ENCODE results near the gene B3GALT6.
"Not testable (repeated sequence)": the region's sequence is repeated elsewhere in the genome, so short reads cannot be mapped to it uniquely, and the experiment has no call there.

B3GALT6 gene

DNA sequence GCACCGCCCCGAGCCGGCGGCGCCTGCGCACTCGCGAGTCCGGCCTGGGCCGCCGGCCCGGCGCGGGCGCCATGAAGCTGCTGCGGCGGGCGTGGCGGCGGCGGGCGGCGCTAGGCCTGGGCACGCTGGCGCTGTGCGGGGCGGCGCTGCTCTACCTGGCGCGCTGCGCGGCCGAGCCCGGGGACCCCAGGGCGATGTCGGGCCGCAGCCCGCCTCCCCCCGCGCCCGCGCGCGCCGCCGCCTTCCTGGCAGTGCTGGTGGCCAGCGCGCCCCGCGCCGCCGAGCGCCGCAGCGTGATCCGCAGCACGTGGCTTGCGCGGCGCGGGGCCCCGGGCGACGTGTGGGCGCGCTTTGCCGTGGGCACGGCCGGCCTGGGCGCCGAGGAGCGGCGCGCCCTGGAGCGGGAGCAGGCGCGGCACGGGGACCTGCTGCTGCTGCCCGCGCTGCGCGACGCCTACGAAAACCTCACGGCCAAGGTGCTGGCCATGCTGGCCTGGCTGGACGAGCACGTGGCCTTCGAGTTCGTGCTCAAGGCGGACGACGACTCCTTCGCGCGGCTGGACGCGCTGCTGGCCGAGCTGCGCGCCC, at the start of gene B3GALT6:
B3GALT6 (plus strand) TSS at position 30 of the 588 bp plus-strand sequence; CDS start at position 72, 42 bp downstream.
- no peak for DNase-seq

DNA sequence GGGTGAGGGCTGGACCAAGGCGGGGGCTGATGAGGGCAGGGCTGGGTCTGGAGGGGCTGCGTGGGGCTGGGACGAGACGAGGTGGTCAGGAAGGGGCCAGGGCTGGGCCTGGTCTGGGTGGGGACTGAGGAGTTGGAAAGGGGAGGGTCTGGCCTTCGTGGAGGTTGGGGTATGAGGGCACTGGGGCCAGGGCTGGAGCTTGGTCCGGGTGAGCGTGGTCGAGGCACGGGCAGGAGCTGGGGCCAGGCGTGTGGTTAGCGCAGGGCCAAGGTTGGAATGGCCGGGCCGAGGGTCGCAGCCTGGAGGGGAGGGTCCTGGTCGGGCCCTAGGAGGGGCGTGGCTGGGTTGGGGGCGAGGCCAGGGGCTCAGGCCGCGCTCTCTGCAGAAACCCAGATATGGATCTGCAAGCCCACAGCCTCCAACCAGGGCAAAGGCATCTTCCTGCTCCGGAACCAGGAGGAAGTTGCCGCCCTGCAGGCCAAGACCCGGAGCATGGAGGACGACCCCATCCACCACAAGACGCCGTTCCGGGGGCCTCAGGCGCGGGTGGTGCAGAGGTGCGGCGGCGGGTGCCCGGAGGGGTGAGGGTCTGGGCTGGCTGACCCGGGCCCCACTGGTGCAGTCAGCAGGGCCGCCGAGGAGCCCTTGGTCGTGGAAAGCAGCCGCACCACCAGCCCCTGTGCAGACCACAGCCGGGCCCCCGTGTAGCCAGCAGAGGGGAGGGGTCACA, 49.4 kb upstream of the B3GALT6 start:
- DNase-seq = no peak

GRCh38 chr1:1183221-1183747, 48.8 kb upstream of the B3GALT6 start:
- DNase-seq = no peak

DNA sequence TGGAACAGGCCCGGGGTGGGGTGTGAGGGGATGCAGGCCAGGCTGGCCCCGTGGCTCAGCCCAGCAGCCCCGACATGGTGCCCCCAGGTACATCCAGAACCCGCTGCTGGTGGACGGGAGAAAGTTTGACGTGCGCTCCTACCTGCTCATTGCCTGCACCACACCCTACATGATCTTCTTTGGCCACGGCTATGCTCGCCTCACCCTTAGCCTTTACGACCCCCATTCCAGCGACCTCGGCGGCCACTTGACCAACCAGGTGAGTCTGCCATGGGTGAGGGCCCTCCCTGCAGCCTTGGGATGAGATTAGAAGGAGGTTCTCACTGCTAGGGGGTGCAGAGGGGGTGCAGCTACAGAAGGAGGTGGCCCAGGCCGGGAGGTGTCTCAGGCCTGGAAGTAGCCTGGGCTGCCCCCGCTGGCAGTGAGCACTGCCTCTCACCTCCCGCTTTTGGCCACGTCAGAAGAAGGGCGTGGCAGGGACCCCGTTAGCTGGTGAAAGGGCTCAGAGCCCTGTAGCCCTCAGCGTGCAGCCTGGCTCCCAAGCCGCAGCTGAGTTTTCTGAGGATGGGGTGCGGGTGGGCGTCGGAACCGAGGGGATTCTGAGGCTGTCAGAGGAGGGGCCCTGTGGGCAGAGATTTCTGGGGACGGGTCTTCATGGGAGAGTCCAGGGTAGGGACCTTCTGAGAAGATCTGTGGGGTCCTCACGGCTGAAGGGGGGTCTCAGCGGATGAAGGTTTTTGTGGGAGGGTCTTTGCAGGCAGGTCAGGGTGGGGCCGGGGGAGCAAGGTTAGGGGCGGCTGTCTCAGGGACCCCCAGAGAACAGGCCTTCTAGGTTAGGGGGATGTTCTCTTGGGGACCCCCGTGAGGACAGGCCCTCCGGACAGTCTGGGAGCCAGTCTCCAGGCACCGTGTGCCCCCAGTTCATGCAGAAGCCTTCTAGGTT, 47.9 kb upstream of the B3GALT6 start:
- no peak for DNase-seq

DNA sequence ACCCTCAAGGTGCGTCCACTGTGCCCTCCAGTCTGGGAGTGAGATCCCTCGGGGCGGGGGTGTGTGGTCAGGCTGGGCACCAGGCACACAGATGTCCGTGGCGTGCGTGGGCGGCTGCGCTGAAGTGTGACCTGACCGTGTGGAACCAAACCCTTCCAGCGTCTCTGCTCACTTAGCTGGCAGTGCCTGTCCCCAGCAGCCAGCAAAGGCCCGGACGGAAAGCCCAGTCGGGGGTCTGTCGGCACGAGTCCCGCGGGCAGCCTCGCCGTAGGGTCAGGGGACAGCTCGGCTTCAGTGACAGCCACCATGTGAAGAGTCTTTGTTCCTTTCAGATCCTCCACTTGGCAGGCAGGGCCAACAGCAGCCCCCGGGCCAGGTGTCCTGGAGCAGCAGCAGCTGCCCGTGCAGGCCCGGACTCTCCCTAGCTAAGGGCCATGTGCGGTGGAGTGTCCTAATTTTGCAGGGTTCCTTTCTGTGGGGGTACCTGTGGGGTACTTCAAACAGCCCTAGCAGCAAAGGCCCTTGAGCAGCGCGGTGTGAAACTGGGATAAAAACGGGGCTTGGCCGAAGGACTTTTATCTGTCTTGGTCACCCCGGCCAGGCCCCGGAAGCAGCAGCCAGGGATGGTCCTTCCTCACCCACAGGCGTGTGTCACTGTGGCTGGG, 46.8 kb upstream of the B3GALT6 start:
- no peak for DNase-seq

- no peak for DNase-seq
Observed at GRCh38 chr1:1187938-1188337, 44.1 kb upstream of the B3GALT6 start.

DNA sequence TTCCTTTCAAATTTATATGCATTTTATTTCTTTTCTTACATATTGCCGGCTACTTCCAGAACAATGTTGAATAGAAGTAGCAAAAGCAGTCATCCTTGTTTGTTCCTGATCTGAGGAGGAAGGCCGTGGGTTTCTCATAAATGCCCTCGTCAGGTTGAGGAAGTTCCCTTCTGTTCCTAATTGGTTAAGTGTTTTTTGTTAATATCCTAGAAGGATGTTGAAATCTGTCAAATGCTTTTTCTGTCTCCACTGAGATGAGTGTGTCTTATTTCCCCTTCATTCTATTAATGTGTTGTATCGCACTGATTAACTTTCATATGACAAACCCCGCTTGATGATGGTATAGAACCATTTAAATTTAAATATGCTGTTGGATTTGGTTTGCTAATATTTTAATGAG, 42.9 kb upstream of the B3GALT6 start:
- no peak for DNase-seq

DNA sequence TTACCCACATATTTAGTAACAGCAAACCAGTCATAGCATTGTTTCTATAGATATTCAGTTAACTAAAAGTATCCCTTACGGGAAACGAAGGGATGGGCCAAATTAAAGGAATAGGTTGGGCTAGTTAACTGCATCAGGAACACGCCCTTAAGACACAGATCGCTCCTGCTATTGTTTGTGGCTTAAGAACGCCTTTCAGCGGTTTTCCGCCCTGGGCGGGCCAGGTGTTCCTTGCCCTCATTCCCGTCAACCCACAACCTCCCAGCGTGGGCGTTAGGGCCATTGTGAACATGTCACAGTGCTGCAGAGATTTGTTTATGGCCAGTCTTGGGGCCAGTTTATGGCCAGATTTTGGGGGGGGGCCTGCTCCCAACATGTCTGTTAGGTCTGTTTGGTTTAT, 40.3 kb upstream of the B3GALT6 start:
- DNase-seq = no peak

- DNase-seq = no peak
Observed at GRCh38 chr1:1194723-1195122, 37.3 kb upstream of the B3GALT6 start.

DNA sequence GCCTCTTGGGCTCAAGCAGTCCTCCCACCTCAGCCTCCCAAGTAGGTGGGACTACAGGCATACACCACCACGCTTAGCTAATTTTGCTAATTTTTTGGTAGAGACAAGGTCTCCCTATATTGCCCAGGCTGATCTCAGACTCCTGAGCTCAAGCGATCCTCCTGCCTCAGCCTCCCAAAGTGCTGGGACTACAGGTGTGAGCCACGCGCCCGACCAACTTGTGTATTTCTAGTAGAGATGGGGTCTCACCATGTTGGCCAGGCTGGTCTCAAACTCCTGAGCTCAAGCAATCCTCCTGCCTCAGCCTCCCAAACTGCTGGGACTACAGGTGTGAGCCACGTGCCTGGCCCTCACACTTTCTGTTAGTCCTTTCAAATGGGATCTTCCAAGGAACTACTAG, 36.3 kb upstream of the B3GALT6 start:
- DNase-seq = not testable (repeated sequence)

DNA sequence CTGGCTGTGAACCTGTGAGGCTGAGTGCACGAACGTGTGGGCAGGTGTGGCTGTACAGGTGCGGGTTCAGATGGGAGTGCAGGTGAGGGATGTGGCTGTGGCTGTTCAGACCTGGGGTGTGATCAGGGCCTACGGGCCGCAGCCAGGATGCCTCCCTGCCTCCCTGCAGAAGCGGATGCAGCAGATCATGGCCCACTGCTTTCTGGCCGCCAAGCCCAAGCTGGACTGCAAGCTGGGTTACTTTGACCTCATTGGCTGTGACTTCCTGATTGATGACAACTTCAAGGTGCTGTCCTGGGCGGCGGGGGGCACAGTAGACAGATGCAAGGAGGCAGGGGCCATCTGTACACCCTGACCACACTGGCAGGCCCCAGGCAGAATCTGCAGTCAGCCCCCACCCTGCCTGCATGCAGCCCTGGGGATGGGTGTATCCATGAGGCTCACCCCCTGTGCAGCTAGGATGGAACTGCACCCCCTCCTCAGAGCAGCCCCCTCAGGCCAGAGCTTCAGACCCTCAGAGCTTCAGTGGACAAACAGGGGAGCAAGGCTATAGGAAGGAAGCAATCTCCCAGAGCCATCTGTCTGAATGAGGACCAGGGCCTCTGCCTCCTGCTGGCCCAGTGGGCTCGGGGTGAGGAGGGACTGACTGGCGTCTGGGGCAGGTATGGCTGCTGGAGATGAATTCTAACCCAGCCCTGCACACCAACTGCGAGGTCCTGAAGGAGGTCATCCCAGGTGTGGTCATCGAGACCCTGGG, 35.4 kb upstream of the B3GALT6 start:
- DNase-seq = no peak

GRCh38 chr1:1197188-1197500, 34.9 kb upstream of the B3GALT6 start:
- DNase-seq = no peak

DNA sequence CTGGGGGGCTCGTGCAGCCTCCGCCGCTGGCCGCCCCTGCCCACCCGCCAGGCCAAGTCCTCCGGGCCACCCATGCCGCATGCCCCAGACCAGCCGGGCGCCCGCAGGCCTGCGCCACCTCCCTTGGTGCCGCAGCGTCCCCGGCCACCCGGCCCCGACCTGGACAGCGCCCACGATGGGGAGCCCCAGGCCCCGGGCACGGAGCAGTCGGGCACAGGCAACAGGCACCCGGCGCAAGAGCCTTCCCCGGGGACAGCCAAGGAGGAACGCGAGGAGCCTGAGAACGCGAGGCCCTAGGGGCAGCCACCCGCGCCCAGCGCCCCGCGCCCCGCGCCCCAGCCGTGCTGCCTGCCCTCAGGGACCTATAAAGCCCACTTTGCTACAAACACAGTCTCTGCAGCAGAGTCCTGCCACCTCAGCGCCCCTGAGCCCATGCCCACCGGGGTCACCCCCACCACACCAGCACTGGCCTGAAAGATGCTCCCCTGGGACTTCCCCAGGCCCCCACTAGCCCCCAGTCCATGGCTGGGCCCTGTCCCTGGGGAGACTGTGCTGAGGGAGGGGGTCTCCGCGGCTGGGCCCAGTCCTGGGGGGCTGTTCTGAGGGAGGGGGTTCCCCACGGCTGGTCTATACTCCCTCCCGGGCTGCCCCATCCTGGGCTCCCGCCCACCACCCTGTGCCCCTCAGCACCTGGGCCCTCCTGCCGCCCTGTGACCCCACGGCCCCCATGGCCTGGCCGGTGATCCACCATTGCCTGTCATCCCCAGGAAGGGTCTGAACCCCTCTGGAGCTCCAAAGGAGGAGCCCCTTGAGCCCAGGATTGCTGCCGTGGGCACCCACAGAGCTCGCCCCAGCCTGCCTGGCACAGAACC, 34.2 kb upstream of the B3GALT6 start:
- DNase-seq = no peak

- DNase-seq = no peak
Observed at GRCh38 chr1:1198423-1199140, 33.5 kb upstream of the B3GALT6 start.

GRCh38 chr1:1199141-1199960, 32.7 kb upstream of the B3GALT6 start:
- DNase-seq = no peak

GRCh38 chr1:1199961-1200875, 31.8 kb upstream of the B3GALT6 start:
- no peak for DNase-seq

DNA sequence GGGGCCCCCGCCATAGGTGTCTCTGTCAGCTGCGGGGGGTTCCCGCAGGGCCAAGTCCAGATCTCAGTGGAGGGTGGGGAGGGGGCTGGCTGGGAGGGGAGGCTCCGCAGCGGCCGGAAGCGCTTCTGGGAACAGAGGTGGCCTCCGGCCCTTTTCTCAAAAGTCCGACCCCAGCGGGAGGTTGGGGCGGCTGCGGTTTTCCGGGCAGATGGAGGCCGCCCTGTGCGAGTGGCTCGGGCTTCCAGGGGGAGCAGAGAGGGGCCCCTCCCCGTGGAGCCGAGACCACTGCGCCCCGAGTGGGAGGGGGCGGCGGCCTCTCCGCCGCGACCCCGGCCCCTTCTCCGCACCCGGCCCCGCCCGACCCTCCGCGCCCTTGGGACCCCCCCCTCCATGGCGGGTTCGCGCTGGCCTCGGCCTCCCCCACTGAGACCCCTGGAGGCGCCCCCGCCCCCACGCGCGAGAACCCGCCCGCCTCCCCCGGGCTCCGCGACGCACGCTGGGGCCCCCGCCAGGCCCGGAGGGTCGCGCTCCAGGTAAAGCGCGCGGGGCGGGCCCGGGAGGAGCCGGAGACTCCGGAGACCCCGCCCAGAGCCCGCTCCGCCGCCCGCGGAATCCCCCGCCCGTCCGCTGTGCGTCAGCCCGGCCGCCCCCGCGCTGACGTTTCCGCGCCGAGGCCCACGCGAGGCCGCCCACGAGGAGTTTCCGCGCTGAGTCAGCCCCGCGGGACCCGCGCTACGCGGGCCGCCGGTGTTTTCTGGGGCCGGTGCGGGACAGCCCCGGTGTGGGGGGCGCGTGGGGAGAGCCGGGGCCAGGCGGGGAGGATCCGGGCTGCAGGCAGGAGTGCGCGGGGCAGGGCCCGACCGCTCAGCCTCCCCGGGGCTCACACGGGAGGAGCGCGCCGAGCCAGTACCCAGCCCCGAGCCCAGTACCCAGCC, 30.9 kb upstream of the B3GALT6 start:
- peak; percentile 95 for DNase-seq
